NCI-H69 (cell line): Measurements from ENCODE around the gene LANCL2.

Source experiments
- DNase-seq: peaks from one replicate; lab custom pipeline; 2025; lab: John Stamatoyannopoulos, UW

Gene LANCL2

DNA sequence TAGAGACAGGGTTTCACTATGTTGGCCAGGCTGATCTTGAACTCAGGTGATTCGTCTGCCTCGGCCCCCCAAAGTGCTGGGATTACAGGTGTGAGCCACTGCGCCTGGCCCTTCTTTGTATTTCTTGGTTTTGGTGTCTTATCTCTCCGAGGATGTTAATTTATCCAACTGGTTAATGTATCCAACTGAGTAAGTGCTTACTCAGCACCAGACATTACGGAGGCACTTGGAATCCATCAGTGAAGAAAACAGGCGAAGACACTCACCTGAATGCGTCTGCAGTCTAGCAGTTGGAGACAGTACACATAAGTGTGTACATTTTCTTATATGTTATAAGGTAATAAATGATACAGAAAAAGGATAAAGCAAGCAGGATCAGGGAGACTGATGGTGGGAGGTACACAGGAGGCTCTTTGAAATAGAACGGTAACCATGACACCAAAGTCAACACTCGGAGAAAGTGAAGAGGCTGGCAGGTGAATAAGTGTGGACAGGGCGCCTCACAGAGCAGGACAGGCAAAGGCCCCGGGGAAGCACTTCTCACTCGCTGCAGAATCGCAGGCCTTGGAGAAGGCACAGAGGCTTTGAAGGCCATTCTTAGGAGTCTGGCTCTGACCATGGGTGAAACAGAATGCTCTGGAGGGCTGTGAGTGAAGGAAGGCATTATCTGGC lies 73.1 kb downstream of the LANCL2 start:
- no peak for DNase-seq

DNA sequence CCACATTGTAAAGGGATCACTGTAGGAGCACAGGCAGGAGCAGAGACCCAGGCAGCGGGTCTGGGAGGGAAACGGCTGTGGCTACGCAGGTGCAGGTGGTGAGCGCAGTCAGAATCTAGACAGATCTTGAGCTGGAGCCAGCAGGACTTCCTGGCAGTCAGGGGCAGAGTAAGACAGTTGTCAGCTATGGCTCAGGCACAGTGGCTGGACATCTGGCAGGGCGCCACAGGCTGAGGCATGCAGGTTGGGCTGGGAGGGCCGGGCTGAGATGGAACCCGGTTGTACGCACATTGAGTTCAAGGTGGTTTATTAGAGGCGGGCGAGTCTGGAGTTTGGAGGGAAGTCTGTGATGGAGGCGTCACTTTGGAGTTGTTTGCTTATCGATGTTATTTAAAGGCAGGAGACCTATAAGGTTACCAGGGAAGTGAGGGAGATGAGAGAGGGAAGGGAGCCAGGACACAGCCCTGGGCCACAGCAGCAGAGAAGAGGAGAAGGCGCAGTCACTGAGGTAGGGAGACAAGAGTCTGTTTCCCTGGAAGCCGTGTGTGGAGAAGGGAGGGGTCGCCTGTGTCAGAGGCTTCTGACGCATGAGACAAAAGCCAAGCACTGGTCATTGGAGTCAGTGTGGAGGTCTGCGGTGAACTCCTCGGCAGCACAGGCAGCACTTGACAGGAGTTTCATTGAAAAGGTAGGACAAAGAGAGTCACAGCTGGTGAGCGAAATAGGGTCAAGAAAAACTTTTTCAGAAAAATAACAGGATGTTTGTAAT lies 73.8 kb downstream of the LANCL2 start:
- DNase-seq: peak; percentile 22

DNA sequence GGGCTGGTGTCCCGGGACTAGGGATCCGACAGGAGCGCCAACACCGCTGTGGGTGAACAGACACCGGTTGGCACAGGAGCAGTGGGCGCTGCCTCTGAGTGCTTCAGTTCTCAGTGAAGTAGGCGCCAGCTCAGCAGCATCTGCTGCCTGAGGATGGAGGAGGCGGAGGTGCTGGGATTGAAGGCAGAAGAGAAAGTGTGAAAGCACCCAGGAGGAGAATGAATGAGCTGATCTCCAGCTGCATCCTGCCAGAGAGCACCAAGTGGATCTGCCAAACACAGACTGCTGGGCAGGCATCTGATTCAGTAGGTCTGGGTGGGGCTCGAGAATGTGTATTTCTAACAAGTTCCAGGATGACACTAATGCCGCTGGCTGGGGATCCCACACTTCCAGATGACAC lies 74.5 kb downstream of the LANCL2 start:
- no peak for DNase-seq

- no peak for DNase-seq
Observed at GRCh38 chr7:55440040-55440690, 75.0 kb downstream of the LANCL2 start.

GRCh38 chr7:55441002-55441401 lies 75.9 kb downstream of the LANCL2 start:
- no peak for DNase-seq

- peak; percentile 9 for DNase-seq
Observed at GRCh38 chr7:55441774-55442522, 76.8 kb downstream of the LANCL2 start.

- DNase-seq: no peak
Observed at GRCh38 chr7:55444786-55445185, 79.6 kb downstream of the LANCL2 start.

DNA sequence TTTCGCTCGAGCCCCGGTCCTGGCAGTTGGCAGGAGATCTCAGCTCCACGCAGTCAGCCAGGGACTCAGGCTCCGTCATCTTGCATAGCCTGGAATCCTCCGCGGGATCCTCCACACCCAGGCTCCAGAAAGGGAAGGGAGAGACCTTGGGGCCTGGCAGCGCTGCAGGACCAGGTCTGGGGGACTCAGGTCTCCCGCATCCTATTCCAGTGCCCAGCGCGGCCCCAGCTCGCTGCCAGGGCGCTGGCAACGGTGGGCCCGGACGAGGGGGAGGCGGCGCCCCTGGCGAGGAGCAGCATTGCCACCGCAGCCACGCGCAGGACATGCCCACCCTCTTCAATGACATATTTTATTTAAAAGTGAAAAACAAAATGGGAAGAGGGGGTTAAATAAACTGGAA lies 83.4 kb downstream of the LANCL2 start:
- no peak for DNase-seq

DNA sequence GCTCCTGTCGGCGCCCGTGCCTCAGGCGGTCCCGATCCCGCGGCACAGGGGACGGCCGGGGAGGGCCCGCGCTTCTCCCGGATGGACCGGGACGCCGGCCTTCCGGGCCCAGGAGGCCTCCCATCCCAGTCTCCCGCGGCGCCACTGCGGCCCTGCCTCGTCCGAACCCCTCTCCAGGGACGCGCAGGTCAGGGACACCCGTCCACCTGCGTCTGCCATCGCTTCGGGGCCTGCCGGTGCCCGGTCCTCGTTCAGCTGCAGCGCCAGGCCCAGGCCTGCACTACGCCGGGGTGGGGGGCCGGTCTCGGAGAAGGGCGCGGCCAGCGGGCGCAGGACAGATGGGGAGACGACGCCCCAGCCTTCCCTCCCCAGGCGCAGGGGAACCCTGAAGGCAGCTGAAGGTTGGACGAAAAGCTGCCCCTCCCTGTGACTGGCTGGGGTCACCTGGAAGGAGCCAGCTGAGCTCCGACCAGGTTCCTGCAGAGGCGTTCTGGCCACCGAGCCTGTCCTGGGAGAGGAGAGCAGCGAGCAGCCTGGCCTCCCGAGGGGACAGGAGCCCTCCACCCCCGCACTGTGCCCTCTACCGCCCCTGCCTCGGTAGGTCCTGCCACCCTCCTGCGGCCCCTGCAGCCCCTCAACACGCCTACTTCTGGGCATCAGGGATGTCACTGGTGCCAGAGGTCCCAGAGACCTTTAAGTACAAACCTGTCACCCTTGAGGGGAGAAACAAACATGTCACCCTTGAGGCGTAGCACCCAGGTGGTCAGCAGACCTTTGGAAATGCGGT lies 84.3 kb downstream of the LANCL2 start:
- no peak for DNase-seq

DNA sequence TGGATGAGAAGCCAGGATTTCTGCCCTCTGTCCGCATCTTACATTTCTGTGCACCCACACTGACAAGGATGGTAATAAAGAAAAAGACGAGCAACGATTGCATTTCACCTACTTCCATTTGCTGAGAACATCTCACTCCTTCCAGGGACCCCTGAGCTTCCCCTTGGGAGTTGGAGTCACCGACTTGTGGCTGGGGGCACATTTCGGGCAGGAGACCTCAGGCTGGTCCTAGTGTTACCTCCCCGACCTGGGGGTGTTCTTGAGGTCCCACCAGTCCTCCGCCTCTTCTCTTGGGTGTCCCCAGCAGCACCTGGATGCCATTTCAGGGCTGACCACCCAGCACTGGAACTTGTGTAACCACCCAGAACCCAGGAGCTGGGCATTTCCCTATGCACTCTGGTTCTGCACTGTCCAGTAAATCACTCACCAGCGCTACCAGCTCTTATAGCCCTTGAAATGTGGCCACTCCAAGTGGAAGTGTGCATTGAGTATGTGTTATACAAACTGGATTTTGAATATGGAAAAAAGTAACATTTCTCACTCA lies 84.9 kb downstream of the LANCL2 start:
- no peak for DNase-seq

DNA sequence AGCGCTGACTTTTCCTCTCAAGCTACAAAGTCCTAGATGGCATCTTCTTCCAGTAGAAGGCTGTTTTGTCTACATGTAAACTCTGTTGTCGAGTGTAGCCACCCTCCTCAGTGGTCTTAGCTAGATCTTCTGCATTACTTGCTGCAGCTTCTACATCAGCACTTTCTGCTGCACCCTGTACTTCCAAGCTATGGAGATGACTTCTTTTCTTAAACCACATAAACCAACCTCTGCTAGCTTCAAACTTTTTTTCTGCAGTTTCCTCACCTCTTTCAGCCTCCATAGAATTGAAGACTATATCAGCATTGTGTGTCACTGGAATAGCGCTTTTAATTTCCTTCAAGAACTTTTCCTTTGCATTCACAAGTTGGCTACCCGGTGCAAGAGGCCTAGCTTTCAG lies 87.8 kb downstream of the LANCL2 start:
- no peak for DNase-seq

DNA sequence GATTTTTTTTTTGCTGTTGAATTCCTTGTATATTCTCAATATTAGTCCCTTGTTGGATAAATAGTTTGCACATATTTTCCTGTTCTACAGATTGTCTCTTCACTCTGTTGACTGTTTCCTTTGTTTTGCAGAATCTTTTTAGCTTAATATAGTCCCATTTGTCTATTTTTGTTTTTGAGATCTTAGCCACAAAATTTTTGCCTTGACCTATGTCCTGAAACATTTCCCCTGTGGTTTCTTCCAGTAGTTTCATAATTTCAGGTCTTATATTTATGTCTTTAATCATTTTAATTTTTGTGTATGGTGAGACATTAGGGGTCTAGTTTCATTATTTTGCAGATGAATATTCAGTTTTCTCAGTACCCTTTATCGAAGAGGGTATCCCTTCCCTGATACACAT lies 92.7 kb downstream of the LANCL2 start:
- no peak for DNase-seq

- DNase-seq: no peak
Observed at GRCh38 chr7:55458351-55458750, 93.2 kb downstream of the LANCL2 start.

GRCh38 chr7:55463686-55464262 lies 98.6 kb downstream of the LANCL2 start:
- DNase-seq: no peak

GRCh38 chr7:55464422-55464821 lies 99.3 kb downstream of the LANCL2 start:
- DNase-seq: no peak

GRCh38 chr7:55465691-55466090 lies 100.6 kb downstream of the LANCL2 start:
- no peak for DNase-seq

DNA sequence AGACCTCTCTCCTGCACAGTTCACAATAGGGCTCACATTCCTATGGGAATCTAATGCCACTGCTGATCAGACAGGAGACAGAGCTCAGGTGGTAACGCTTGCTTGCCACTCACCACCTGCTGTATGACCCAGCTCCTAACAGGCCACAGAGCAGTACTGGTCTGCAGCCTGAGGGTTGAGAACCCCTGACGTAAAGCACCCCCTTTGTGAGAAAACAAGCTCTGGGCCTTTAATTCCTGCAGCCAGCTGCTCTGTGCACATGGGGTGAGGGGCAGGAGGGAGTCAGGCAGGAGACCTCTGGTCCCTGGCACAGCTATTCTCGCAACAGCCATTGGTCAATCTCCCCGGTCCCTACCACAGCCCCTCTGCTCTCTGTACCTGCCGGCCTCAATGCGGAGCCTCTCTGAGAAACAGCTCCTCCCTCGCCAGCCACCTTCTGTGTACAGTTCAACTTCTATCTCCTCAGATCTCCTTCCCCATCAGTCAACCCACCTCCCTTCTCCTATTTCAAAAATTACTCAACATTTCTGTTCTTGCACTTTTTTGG lies 102.0 kb downstream of the LANCL2 start:
- no peak for DNase-seq

DNA sequence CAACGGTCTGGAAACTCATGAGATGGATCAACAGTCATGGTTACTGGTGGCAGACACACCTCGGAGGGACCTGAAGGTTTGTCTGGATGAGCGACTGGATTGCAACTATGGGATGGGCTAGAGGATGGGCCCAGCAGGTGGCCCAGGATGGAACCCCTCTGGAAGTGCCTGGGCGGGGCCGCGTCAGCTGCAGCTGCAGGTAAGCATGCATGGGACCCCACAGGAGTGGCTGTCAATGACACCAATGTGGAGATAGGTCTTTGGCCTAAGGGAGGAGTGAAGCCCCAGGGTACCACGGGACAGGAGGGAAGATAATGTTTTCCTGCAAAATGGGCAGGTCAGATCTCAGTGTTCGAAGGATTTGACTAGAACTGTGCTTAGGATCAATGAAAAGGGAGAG lies 103.4 kb downstream of the LANCL2 start:
- DNase-seq: no peak

- no peak for DNase-seq
Observed at GRCh38 chr7:55469271-55469681, 104.1 kb downstream of the LANCL2 start.

GRCh38 chr7:55469721-55470120 lies 104.6 kb downstream of the LANCL2 start:
- no peak for DNase-seq

DNA sequence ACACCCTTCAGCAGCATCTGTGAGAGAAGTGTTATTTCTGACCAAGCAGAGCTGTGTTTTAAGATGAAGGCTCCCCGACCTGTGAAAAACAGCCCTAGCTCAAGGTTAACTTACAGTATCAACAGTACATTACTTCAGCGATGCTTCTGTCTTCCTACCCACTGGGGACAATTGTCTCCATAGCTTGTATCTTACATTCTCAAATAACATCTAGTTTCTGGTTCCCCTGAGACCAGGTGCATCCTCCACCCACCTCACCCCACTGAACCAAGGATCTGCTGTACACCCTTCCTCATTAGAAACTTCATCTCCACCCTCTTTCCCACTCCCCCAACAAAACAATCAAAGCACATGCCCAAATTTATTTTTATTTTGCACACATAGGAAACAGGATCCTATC lies 105.1 kb downstream of the LANCL2 start:
- DNase-seq: no peak
